Gastroesophageal sphincter (tissue), 4 donors: ENCODE data around the gene DENND6B. TPM values are rescaled to one million over a fixed set of nuclear protein-coding genes. Genes with fewer than 3 reads are reported as not detected.

ENCODE experiments used
- ATAC-seq: fragments of 150-250 bp; one replicate; pipeline ENCODE4 v1.9.1; 2016; ENCODE audit warnings: mild to moderate bottlenecking, moderate library complexity
- H3K27ac ChIP-seq, 4 donors: fragments of 200-600 bp; sonication (generic) in 3 of 4; 1 replicate in 3 of 4; 2 replicates in 1 of 4; pipeline ENCODE4 v1.5.1; 2016 to 2019
- H3K27me3 ChIP-seq: fragments of 200-600 bp; sonication (generic); one replicate; pipeline ENCODE4 v1.5.1; 2019
- H3K36me3 ChIP-seq, 2 donors: fragments of 200-600 bp; sonication (generic); one replicate each; pipeline ENCODE4 v1.5.1; 2019; ENCODE audit warnings: control low read depth in 1 of 2
- H3K4me1 ChIP-seq, 3 donors: fragments of 200-600 bp; sonication (generic); 1 replicate in 2 of 3; 2 replicates in 1 of 3; pipeline ENCODE4 v1.5.1; 2016 to 2019; ENCODE audit warnings: control low read depth in 2 of 3
- H3K4me3 ChIP-seq, 2 donors: fragments of 200-600 bp; sonication (generic); one replicate each; pipeline ENCODE4 v1.5.1; 2019; ENCODE audit warnings: mild to moderate bottlenecking in 1 of 2, moderate library complexity in 1 of 2
- H3K9me3 ChIP-seq, 3 donors: fragments of 200-600 bp; sonication (generic); one replicate each; pipeline ENCODE4 v1.5.1; 2017 to 2019; ENCODE audit warnings: control low read depth in 2 of 3
- CTCF ChIP-seq, 4 experiments: fragments of 200-600 bp in 2 of 4; fragments of 450-650 bp in 2 of 4; sonication (generic) in 1 of 4; IDR thresholded peaks; one replicate each; pipeline ENCODE4 v1.5.1; 2017 to 2019; ENCODE audit warnings: antibody characterized with exemption in 4 of 4, mild to moderate bottlenecking in 2 of 4, moderate library complexity in 2 of 4
- EP300 ChIP-seq: sonication (generic); formaldehyde crosslinking; IDR thresholded peaks from one replicate; pipeline ENCODE4 v1.6.1; 2017; ENCODE audit warnings: antibody characterized with exemption, mild to moderate bottlenecking
- POLR2A ChIP-seq, 2 donors: fragments of 450-650 bp; IDR thresholded peaks; one replicate each; pipeline ENCODE4 v1.6.1; 2017; ENCODE audit warnings: antibody characterized with exemption in 2 of 2, mild to moderate bottlenecking in 2 of 2, moderate library complexity in 1 of 2
- POLR2AphosphoS5 ChIP-seq: sonication (generic); formaldehyde crosslinking; IDR thresholded peaks from one replicate; pipeline ENCODE4 v1.6.1; 2017; ENCODE audit warnings: antibody characterized with exemption
- WGBS, 2 donors: methylation state at CpG; one replicate each; pipeline ENCODE4 v1.1.5; 2018; ENCODE audit warnings: low coverage in 1 of 2; 5-methylcytosine and 5-hydroxymethylcytosine counted together
- total RNA-seq, 4 donors: library from RNA; depleted of rRNA; stranded (reverse); fragments of >200 nt; gene quantifications; one replicate each; pipeline ENCODE4 v1.1.0, GENCODE V29; 2016

The DENND6B gene
- total RNA-seq, 4 donors from 2014 or later = 2.0 to 4.8 (median 2.8) TPM

GRCh38 chr22:50363166-50363802 lies 36.5 kb upstream of the DENND6B start:
- 76 to 87% methylated on average over 5 to 8 of the region's 8 CpGs for WGBS, 2 donors
- no peak for TF ChIP-seq POLR2AphosphoS5
- no peaks in the 10 kb centered on the region for H3K9me3 ChIP-seq
- H3K27ac ChIP-seq = no peak overlapping the region
- H3K4me3 ChIP-seq = no peak overlapping the region
- H3K27me3 ChIP-seq = no peaks in the 10 kb centered on the region
- H3K4me1 ChIP-seq = peaks cover 0 to 39% (median 3%) of the 10 kb centered on the region in 3 donors
- ATAC-seq = no peak
- peaks cover 0 to 22% of the 10 kb centered on the region in 2 donors for H3K36me3 ChIP-seq

DNA sequence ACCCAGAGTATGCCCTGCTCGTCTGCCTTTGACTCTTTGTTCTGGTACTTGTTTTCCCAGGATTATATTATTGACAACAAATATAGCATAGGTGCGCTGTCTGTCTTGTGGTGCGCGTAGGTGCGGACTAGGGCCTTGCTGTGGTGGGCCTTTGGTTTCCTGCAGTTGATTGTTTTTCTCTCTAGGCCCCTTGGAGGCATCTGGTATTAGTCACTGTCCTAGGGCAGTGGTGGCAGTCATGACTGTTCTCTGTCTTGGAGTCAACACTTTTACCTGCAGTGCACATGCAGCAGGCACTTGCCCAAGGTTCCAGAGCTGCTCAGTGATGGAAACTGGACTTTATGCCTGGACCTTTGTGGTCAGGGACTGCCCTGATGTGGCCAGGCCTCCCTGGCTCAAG lies 34.9 kb upstream of the DENND6B start:
- Histone ChIP-seq H3K4me3 (no peak overlapping the region), H3K27me3 (no peaks in the 10 kb centered on the region), H3K4me1 (peaks cover 0 to 35% (median 3%) of the 10 kb centered on the region in 3 donors), H3K36me3 (peaks cover 0 to 20% of the 10 kb centered on the region in 2 donors), H3K27ac (no peak overlapping the region), H3K9me3 (no peaks in the 10 kb centered on the region)
- ATAC-seq = no peak
- WGBS, 2 donors = 88 to 100% methylated on average over 3 to 5 of the region's 5 CpGs
- TF ChIP-seq POLR2AphosphoS5 (no peak), POLR2A (IDR thresholded peaks at IDR 0.05) (no peak), CTCF (IDR thresholded peaks at IDR 0.05) (no peak), EP300 (no peak)

DNA sequence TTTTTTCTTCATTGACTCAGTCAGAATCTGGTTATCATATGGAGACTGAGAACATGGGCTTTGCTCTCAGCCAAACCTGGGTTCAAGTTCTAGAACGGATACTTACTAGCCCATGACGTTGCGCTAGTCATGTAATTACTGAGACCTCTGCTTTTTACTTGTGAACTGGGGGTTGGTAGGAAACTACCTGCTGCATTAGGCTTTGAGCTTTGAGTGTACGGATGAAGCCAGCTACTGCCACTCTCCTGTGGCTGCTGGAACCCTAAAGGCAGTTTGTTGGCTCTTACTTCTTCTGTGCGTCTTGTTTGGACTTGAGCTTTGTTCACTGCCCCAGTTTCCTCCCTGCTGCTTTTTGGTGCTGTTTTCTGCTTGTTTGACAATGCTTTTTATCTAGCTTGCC lies 34.4 kb upstream of the DENND6B start:
- 87 to 93% methylated on average over 3 to 5 of the region's 5 CpGs for WGBS, 2 donors
- Histone ChIP-seq H3K4me1 (peaks cover 0 to 30% (median 2%) of the 10 kb centered on the region in 3 donors), H3K27me3 (no peaks in the 10 kb centered on the region), H3K4me3 (no peak overlapping the region), H3K9me3 (no peaks in the 10 kb centered on the region), H3K27ac (no peak overlapping the region), H3K36me3 (peaks cover 0 to 25% of the 10 kb centered on the region in 2 donors)
- ATAC-seq = no peak
- TF ChIP-seq CTCF (IDR thresholded peaks at IDR 0.05) (no peak), EP300 (no peak), POLR2AphosphoS5 (no peak), POLR2A (IDR thresholded peaks at IDR 0.05) (no peak)

DNA sequence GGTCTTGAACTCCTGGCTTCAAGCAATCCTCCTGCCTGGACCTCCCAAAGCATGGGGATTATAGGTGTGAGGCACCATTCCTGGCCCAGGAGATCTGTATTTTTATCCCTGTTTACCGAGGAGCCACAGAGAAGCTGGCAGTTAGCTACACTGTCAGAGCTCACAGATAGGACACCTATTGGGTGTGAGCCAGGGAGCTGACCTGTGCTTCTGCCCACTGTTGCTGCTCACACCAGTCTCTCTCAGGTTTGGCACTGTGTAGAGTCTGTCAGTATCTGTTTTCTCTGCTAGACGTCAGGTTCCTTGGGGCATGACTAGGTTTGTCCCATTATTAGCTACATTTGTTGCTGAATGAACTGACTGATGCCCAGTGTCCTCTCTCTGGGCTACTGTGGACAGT lies 33.8 kb upstream of the DENND6B start:
- no peak for TF ChIP-seq EP300
- TF ChIP-seq POLR2AphosphoS5 = no peak
- no peak for TF ChIP-seq POLR2A (IDR thresholded peaks at IDR 0.05)
- no peak for TF ChIP-seq CTCF (IDR thresholded peaks at IDR 0.05)
- no peak for ATAC-seq
- Histone ChIP-seq H3K4me1 (peaks cover 0 to 24% (median 0%) of the 10 kb centered on the region in 3 donors), H3K9me3 (no peaks in the 10 kb centered on the region), H3K4me3 (no peak overlapping the region), H3K27ac (no peak overlapping the region), H3K27me3 (no peaks in the 10 kb centered on the region), H3K36me3 (peaks cover 0 to 31% of the 10 kb centered on the region in 2 donors)
- WGBS, 2 donors = 57% methylated on average over 1 of the region's 2 CpGs; no CpG with 5 or more reads in 1 of the 2 donors

DNA sequence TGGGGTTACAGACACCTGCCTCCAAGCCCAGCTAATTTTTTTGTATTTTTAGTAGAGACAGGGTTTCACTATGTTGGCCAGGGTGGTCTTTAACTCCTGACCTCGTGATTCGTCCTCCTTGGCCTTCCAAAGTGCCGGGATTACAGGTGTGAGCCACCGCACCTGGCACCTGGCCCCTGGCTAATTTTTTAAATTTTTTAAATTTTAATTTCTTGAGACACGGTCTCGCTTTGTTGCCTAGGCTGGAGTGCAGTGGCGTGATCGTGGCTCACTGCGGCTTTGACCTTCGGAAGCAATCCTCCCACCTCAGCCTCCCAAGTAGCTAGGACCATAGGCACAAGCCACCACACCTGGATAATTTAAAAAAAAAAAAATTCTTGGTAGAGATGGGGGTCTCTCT lies 30.9 kb upstream of the DENND6B start:
- ATAC-seq = no peak
- Histone ChIP-seq H3K9me3 (no peaks in the 10 kb centered on the region), H3K4me1 (peaks cover 0 to 16% (median 0%) of the 10 kb centered on the region in 3 donors), H3K27me3 (no peaks in the 10 kb centered on the region), H3K27ac (no peak overlapping the region), H3K4me3 (no peak overlapping the region), H3K36me3 (peaks cover 0 to 33% of the 10 kb centered on the region in 2 donors)
- no peak for TF ChIP-seq CTCF (IDR thresholded peaks at IDR 0.05)
- no peak for TF ChIP-seq EP300
- no peak for TF ChIP-seq POLR2AphosphoS5
- no peak for TF ChIP-seq POLR2A (IDR thresholded peaks at IDR 0.05)
- WGBS, 2 donors = 89 to 95% methylated on average over 5 to 10 of the region's 10 CpGs
